ENCODE measurements around the gene CDC20.
A peak's percentile ranks its signal among the peaks of the same experiment; 100 is the strongest.

CDC20 gene

DNA sequence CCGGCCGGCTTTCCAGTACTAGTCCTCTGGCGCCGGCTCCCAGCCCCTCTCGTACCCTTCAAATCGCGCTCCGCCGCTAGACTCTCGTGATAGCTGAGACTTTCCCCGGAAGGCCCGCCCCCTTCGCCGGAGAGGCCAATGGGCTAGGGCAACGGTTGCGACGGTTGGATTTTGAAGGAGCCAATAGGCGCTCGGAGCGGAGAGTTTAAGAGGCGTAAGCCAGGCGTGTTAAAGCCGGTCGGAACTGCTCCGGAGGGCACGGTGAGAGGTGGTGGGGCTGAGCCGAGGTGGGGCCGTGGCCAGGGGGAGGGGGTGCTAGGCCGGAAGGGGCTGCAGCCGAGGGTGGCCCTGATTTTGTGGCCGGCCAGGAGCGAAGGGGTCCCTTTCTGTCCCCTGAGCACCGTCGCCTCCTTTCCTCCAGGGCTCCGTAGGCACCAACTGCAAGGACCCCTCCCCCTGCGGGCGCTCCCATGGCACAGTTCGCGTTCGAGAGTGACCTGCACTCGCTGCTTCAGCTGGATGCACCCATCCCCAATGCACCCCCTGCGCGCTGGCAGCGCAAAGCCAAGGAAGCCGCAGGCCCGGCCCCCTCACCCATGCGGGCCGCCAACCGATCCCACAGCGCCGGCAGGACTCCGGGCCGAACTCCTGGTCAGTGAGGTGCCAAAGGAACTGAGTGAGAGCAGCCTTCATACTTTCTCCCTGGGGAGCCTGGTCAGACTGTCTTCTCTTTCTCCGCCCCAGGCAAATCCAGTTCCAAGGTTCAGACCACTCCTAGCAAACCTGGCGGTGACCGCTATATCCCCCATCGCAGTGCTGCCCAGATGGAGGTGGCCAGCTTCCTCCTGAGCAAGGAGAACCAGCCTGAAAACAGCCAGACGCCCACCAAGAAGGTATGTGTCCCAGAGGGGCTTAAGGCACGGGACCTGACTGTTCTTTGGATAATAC lies at the start of gene CDC20:
Gene CDC20, plus strand, starts transcription at position 236 of the 948 bp plus-strand sequence. Its CDS starts 235 bp downstream, at position 471.
- peak; percentile 97 for DNase-seq (ENCODE audit: low spot score)

DNA sequence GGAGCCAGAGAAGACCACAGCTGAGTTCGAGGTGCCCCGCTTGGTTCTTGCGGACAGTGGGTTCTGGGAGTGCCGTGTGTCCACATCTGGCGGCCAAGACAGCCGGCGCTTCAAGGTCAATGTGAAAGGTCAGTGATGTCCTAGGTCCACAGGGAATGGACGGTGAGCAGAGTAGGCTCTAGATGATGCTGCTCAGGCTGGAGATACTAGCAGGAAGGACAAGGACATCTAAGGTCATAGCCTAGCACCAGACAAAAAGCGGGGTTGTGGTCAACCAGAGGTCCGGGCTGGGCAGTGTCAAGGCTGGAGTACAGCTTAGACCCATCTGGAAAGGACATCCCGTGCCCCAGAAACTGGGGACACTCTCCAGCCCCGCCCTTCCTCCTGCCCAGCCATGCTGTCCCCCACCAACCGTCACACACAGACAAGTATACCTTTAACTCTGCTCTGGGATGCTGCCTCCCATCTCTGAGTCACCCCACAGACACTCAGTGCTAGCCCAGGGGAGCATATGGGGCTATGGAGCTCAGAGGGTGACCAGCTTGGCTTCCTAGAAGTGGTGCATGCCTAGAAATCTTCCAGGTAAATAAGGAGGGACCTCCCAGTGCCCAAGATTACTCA lies 49.3 kb upstream of the CDC20 start:
- DNase-seq (ENCODE audit: low spot score), result no peak

DNA sequence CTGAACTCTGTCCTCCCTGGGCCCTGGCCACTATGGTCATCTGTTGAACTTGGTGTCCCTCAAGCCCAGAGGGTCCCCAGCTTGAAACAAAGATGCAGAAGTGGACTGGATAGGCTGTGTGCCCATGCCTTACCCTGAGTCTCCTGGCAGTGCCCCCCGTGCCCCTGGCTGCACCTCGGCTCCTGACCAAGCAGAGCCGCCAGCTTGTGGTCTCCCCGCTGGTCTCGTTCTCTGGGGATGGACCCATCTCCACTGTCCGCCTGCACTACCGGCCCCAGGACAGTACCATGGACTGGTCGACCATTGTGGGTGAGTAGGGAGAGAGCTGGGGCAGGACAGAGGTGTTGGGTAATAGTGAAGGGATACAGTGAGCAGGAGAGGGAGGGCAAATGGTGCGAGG lies 47.3 kb upstream of the CDC20 start:
- no peak for DNase-seq (ENCODE audit: low spot score)

- DNase-seq (ENCODE audit: low spot score), result no peak
Observed at GRCh38 chr1:43312212-43312623, 46.6 kb upstream of the CDC20 start.

- DNase-seq (ENCODE audit: low spot score), result no peak
Observed at GRCh38 chr1:43312663-43313515, 45.9 kb upstream of the CDC20 start.

DNA sequence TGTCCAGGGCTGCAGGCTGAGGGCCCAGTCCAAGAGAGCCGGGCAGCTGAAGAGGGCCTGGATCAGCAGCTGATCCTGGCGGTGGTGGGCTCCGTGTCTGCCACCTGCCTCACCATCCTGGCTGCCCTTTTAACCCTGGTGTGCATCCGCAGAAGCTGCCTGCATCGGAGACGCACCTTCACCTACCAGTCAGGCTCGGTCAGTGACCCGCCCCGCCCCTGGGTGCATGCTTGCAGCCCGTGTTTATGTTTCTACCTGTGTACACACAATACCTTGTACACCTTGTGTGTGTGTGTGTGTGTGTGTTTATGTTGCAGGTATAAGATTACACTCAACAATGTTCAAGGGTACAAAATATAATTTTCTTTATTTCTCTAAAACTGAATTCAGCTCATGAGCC lies 45.0 kb upstream of the CDC20 start:
- no peak for DNase-seq (ENCODE audit: low spot score)

DNA sequence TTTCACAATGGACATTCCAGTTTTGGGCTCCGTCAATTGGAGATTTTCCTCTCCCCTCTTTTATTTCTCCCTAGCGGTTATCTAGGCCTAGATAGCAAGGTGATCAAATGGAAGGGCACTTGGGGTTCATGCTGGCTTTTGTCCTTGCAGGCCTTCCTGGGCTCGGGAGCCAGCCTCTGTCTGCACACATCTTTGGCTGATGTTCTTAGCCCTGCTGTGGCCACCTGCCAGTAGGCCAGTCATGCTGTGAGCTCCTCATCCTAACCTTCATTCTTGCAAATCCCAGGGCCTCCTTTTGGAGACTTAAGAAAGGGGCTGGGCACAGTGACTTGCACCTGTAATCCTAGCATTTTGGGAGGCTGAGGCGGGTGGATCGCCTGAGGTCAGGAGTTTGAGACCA lies 44.5 kb upstream of the CDC20 start:
- no peak for DNase-seq (ENCODE audit: low spot score)

GRCh38 chr1:43315481-43315880 lies 43.3 kb upstream of the CDC20 start:
- DNase-seq (ENCODE audit: low spot score), result no peak

DNA sequence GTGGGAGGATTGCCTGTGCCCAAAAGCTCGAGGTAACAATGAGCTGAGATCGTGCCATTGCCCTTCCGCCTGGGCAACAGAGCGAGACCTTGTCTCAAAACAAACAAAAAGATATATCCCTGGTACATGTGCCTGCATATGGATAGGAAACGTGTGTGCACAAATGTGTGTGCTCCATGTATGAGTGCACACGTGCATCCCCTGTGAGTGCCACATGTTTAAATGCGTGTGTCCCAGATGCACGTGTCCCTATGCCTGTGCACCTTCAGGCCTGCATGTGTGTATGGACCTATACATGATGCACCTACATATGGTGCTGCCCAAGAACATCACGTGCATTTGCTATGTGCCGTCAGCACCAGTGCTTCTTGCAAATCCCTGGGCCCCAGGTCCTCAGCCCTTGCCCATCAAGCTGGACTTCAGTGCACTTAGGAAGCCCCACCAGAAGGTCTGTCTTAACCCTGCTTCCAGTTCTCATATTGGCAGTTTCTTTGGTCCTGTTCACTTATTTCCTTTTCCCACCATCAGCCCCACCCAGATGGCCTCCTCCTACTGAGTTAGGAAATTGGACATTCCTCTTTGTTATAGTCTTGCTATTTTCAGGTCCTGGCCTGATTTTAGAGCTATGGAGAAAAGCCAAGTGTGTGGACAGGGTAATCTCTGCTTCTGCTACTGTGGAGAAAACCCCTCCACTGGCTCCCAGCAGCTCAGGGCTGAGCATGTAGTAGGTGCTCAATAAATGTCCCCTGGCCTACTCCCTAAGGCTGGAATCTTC lies 42.6 kb upstream of the CDC20 start:
- no peak for DNase-seq (ENCODE audit: low spot score)

- no peak for DNase-seq (ENCODE audit: low spot score)
Observed at GRCh38 chr1:43316738-43317520, 41.9 kb upstream of the CDC20 start.

- no peak for DNase-seq (ENCODE audit: low spot score)
Observed at GRCh38 chr1:43317817-43318471, 40.8 kb upstream of the CDC20 start.

DNA sequence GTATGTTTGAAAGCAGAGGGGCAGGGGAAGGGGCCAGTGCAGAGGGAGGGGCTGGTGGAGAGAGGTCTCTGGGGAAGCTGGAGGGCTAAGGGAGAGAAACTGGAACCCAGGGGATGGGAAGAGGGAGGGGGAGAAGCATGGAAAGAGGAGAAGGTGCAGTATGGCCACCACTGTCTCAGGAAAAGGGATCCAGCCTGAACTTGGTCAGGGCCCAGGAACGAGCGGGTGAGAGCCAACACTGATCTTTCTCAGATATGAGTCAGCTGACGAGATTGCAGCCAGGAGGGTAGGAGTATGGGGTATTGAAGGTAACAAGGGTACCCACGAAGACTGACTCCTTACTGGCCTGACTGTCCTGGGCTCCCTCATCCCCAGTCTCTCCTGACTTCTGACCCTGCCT lies 40.0 kb upstream of the CDC20 start:
- no peak for DNase-seq (ENCODE audit: low spot score)

DNA sequence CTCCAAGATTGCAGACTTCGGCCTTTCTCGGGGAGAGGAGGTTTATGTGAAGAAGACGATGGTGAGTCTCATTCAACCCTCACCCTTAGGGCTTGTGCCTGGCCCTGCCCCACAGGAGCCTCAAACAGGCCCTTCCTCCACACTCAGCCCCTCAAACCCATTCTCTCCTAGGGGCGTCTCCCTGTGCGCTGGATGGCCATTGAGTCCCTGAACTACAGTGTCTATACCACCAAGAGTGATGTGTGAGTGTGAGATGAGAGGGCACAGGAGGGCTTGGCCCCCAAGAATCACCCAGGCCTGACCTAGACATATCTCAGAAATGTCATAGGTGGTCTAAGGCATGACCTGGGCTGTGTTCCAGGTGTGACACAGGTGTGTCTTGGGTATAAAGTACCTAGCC lies 39.5 kb upstream of the CDC20 start:
- DNase-seq (ENCODE audit: low spot score), result no peak

DNA sequence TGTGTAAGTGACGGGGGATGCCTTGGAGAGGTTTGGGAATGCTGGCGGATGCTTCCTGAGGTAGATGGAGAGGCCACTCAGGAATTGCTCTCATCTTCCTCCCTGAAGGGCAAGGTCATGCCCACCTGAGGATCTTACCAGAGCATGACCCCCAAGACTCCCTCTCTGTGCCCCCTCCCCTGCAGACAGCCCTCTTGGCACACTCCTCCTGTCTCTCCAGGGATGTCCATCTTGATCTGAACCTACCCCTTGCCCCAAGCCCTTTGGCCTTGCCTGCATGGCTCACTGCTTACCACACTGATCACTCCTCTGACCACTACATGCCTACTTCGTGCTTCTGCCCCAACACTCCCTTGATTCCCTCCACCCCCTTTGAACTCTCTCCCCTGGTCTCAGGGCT lies 39.0 kb upstream of the CDC20 start:
- DNase-seq (ENCODE audit: low spot score), result no peak

- DNase-seq (ENCODE audit: low spot score), result no peak
Observed at GRCh38 chr1:43321331-43321891, 37.4 kb upstream of the CDC20 start.

GRCh38 chr1:43322506-43322905 lies 36.3 kb upstream of the CDC20 start:
- DNase-seq (ENCODE audit: low spot score), result no peak

GRCh38 chr1:43324810-43325209 lies 34.0 kb upstream of the CDC20 start:
- no peak for DNase-seq (ENCODE audit: low spot score)

- no peak for DNase-seq (ENCODE audit: low spot score)
Observed at GRCh38 chr1:43325381-43325780, 33.4 kb upstream of the CDC20 start.

DNA sequence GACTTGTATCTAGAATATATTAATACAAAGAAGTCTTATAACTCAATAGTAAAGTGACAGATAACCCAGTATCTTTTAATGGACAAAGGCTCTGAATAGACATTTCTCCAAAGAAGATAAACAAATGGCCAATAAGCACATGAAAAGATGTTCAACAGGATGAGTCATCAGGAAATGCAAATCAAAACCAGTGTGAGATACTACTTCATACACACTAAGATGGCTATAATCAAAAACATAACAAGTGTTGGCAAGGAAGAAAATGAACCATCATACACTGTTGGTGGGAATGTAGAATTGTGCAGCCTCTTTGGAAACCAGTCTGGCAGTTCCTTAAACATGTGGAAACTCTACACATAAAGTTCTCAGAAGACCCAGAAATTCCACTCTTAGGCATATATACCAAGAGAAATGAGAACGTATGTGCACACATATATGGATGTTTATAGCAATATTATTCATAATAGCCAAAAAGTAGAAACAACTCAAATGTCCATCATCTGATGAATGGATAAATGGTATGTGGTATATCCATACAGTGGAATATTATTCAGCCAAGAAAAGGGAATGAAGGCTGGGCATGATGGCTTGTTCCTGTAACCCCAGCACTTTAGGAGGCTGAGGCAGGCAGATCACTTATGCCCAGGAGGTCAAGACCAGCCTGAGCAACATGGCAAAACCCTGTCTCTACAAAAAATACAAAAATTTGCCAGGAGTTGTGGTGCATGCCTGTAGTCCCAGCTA lies 31.1 kb upstream of the CDC20 start:
- DNase-seq (ENCODE audit: low spot score), result no peak

All from CD4-positive, alpha-beta T cell treated with Interleukin-15 for 4 hours (primary cell).